A549 (cell line): ENCODE measurements around the gene ZNF438. TPM values are rescaled to one million over a fixed set of nuclear protein-coding genes. Genes with fewer than 3 reads are reported as not detected.

ENCODE experiments used
- ATAC-seq, 2 experiments: fragments of 200-7000 bp in 1 of 2; fragments of >200 bp in 1 of 2; cut with Nextera tagmentation in 1 of 2; cut with Tn5 transposase in 1 of 2; 3 replicates each; pipeline versions ENCODE4 v1.8.0 to v1.9.1; 2018 to 2020; ENCODE audit warnings: mild to moderate bottlenecking in 1 of 2, moderate library complexity in 1 of 2
- CTCF ChIA-PET: fragments of 300-600 bp; sonication (Branson Sonifier 250); formaldehyde crosslinking; extraction: SDS; loops from one replicate; lab custom pipeline; 2021; ENCODE audit warnings: antibody characterized with exemption, inconsistent platforms; lab: Yijun Ruan, JAX
- POLR2A ChIA-PET: fragments of 350-600 bp; formaldehyde crosslinking; extraction: SDS; loops from one replicate; lab custom pipeline; 2021; ENCODE audit warnings: antibody characterized with exemption, inconsistent platforms; lab: Yijun Ruan, JAX
- DNase-seq, 2 experiments: peaks; one replicate each; pipeline versions ENCODE4 v3.0.0 to v3.0.0-alpha.2; 2011 to 2016; ENCODE audit warnings: low read depth in 1 of 2, low spot score in 1 of 2
- FAIRE-seq: peaks from 2 replicates; lab custom pipeline; 2011; peaks lifted over from hg19 to GRCh38; lab: Jason Lieb, UNC
- H3K27ac ChIP-seq, 2 experiments: fragments of >200 bp; sonication (Bioruptor Twin); formaldehyde crosslinking; 3 replicates each; pipeline ENCODE4 v1.5.1; 2016 to 2017
- H3K4me1 ChIP-seq: fragments of >200 bp; sonication (Bioruptor Twin); formaldehyde crosslinking; 3 replicates; pipeline ENCODE4 v1.6.1; 2016
- H3K4me2 ChIP-seq: fragments of >200 bp; sonication (Bioruptor Twin); formaldehyde crosslinking; 3 replicates; pipeline ENCODE4 v1.6.1; 2016
- H3K4me3 ChIP-seq: fragments of >200 bp; sonication (Bioruptor Twin); formaldehyde crosslinking; 3 replicates; pipeline ENCODE4 v1.5.1; 2016
- H3K9me3 ChIP-seq: fragments of >200 bp; sonication (Bioruptor Twin); formaldehyde crosslinking; 3 replicates; pipeline ENCODE4 v1.6.1; 2016
- BHLHE40 ChIP-seq: IDR thresholded peaks from 2 replicates; pipeline ENCODE4 v1.6.1; 2012; ENCODE audit warnings: low read depth, low read length, inconsistent platforms
- CBX2 ChIP-seq: fragments of 200-600 bp; sonication (generic); IDR thresholded peaks from 2 replicates; pipeline ENCODE4 v1.6.1; 2016; ENCODE audit warnings: low read depth, mild to moderate bottlenecking, borderline replicate concordance
- CHD2 ChIP-seq: fragments of 150-350 bp; IDR thresholded peaks from 2 replicates; pipeline ENCODE4 v1.6.1; 2014; ENCODE audit warnings: low read length; ENCODE audit not compliant: partially characterized antibody
- CTCF ChIP-seq: fragments of >200 bp; sonication (Bioruptor Twin); formaldehyde crosslinking; IDR thresholded peaks from 3 replicates; pipeline ENCODE4 v1.5.1; 2016
- ELK1 ChIP-seq: fragments of 150-350 bp; IDR thresholded peaks from 2 replicates; pipeline ENCODE4 v1.6.1; 2014; ENCODE audit warnings: low read depth, mild to moderate bottlenecking, low read length
- FOSB ChIP-seq: fragments of 250-450 bp; sonication (Bioruptor Pico); IDR thresholded peaks from 2 replicates; pipeline ENCODE4 v1.5.0; 2020; ENCODE audit warnings: mild to moderate bottlenecking, moderate library complexity
- HES2 ChIP-seq: fragments of >200 bp; sonication (Bioruptor Twin); formaldehyde crosslinking; IDR thresholded peaks from 2 replicates; pipeline ENCODE4 v1.6.1; 2016
- HEYL ChIP-seq: fragments of 250-450 bp; sonication (Bioruptor Pico); IDR thresholded peaks from 2 replicates; pipeline ENCODE4 v1.8.0; 2021; ENCODE audit warnings: mild to moderate bottlenecking, moderate library complexity
- KDM1A ChIP-seq: fragments of 200-600 bp; sonication (generic); IDR thresholded peaks from 2 replicates; pipeline ENCODE4 v1.6.1; 2016; ENCODE audit warnings: low read depth, mild to moderate bottlenecking
- KDM5A ChIP-seq: fragments of 200-600 bp; sonication (generic); IDR thresholded peaks from 2 replicates; pipeline ENCODE4 v1.6.1; 2016; ENCODE audit warnings: antibody characterized with exemption, mild to moderate bottlenecking
- MAFK ChIP-seq: fragments of 450-650 bp; IDR thresholded peaks from 2 replicates; pipeline ENCODE4 v1.6.1; 2014; ENCODE audit not compliant: partially characterized antibody
- MAZ ChIP-seq: fragments of 150-350 bp; IDR thresholded peaks from 2 replicates; pipeline ENCODE4 v1.6.1; 2014; ENCODE audit warnings: antibody characterized with exemption, low read depth, low read length, borderline replicate concordance
- NFE2L2 ChIP-seq: fragments of 150-350 bp; conservative IDR thresholded peaks from 2 replicates; pipeline ENCODE4 v1.6.1; 2014; ENCODE audit warnings: low read length
- PHF8 ChIP-seq: fragments of 200-600 bp; sonication (generic); IDR thresholded peaks from 2 replicates; pipeline ENCODE4 v1.6.1; 2016; ENCODE audit warnings: low read depth, mild to moderate bottlenecking, antibody characterized with exemption, moderate library complexity, borderline replicate concordance
- POLR2AphosphoS2 ChIP-seq: conservative IDR thresholded peaks from 2 replicates; pipeline ENCODE4 v1.6.1; 2012; ENCODE audit warnings: low read length, improper control_type of control experiment, inconsistent platforms
- TFCP2L1 ChIP-seq: fragments of 250-450 bp; sonication (Bioruptor Pico); IDR thresholded peaks from 2 replicates; pipeline ENCODE4 v1.5.0; 2021; ENCODE audit warnings: mild to moderate bottlenecking
- TP53 ChIP-seq: fragments of 250-450 bp; sonication (Bioruptor Pico); IDR thresholded peaks from 2 replicates; pipeline ENCODE4 v1.5.0; 2021; ENCODE audit warnings: mild to moderate bottlenecking, moderate library complexity
- ZNF302 ChIP-seq: fragments of 250-450 bp; sonication (Bioruptor Pico); IDR thresholded peaks from 2 replicates; pipeline ENCODE4 v1.9.0; 2021; ENCODE audit warnings: inconsistent platforms, mild to moderate bottlenecking, moderate library complexity
- WGBS: methylation state at CpG from one replicate; pipeline ENCODE4 v1.1.6; 2017; ENCODE audit errors: missing lambda C conversion rate; 5-methylcytosine and 5-hydroxymethylcytosine counted together
- polyA plus RNA-seq, 4 experiments: library from polyadenylated mRNA; depleted of rRNA in 3 of 4; stranded (reverse); fragments of >200 nt; fragmentation: RNase III in 1 of 4; extraction: RNeasy Plus Mini Kit Qiagen cat#74134 plus additional on column Dnase treatment in 1 of 4; gene quantifications; 2 replicates in 3 of 4; 3 replicates in 1 of 4; pipeline ENCODE4 v1.2.3, GENCODE V29; 2011 to 2017
- TF ChIP-seq, protein P1 (sequence below): fragments of >200 bp; sonication (Bioruptor Twin); formaldehyde crosslinking; IDR thresholded peaks from 3 replicates; pipeline ENCODE4 v1.6.1; 2016
- TF ChIP-seq, protein P2 (sequence below): IDR thresholded peaks from 2 replicates; pipeline ENCODE4 v1.6.1; 2012; ENCODE audit warnings: low read depth, borderline replicate concordance

Gene ZNF438
- polyA plus RNA-seq, 2 of the 4 experiments (the other 2 are of a cell fraction) = 2.2 to 4.5 TPM

- POLR2A ChIA-PET = no interaction called here
- no peak overlapping the region for H3K4me3 ChIP-seq
- TF ChIP-seq MAZ (no peak), TP53 (CRISPR knock-in tag) (no peak), KDM5A (no peak), HES2 (no peak), CTCF (no peak), POLR2AphosphoS2 (no peak), KDM1A (no peak), NFE2L2 (no peak), CBX2 (no peak), TFCP2L1 (CRISPR knock-in tag) (no peak)
- FAIRE-seq (no peak), ATAC-seq (no peak), DNase-seq (no peak)
- 88% methylated on average over 3 of the region's 3 CpGs for WGBS
- H3K4me1 ChIP-seq = no peaks in the 10 kb centered on the region
- H3K27ac ChIP-seq = no peak overlapping the region
- H3K4me2 ChIP-seq = no peak overlapping the region
- CTCF ChIA-PET = no interaction called here
- H3K9me3 ChIP-seq = no peaks in the 10 kb centered on the region
Observed at GRCh38 chr10:30968711-30969110, 63.0 kb downstream of the ZNF438 start.

DNA sequence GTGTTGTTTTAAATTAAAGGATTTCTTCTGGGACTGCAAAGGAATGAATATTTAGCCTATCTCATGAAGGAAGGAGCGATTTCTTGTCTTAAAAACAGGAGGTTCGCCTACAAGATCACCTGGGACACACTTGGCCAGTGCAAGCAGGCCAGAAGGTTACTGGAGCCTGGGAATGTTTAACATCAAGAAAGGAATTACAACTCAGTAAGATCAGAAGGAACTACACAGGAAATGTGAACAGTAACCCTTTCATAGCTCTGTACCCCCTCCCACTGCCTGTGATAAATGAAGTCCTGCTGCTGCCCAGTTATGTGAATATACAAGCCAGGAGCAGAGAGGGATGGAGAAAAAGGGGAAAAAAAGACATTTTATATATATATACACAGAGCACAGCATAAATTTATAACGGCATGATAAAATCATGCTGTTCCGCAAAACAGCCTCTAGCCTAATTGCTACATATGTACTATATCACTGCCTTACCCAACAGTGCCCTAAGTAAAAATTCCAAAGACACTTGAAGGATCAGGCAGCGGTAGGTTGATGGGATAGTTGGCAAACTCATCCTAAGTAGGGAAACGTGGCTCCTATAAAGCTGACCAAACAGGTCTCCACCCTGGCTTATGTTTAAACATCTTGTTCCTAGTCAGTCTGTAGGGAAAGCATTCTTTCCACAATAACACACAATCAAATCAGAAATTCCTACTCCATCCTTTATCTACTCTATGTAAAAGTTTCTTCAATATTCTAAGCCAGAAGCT, 63.8 kb downstream of the ZNF438 start:
- POLR2A ChIA-PET = no interaction called here
- no peak for FAIRE-seq
- DNase-seq = no peak
- TF ChIP-seq HEYL (CRISPR knock-in tag) = no peak
- no peak for TF ChIP-seq ELK1
- TF ChIP-seq, protein P1, sequence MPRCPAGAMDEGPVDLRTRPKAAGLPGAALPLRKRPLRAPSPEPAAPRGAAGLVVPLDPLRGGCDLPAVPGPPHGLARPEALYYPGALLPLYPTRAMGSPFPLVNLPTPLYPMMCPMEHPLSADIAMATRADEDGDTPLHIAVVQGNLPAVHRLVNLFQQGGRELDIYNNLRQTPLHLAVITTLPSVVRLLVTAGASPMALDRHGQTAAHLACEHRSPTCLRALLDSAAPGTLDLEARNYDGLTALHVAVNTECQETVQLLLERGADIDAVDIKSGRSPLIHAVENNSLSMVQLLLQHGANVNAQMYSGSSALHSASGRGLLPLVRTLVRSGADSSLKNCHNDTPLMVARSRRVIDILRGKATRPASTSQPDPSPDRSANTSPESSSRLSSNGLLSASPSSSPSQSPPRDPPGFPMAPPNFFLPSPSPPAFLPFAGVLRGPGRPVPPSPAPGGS = no peak
- no peak for TF ChIP-seq BHLHE40
- no peak for TF ChIP-seq PHF8
- TF ChIP-seq ZNF302 (CRISPR knock-in tag) = no peak
- TF ChIP-seq, protein P2, sequence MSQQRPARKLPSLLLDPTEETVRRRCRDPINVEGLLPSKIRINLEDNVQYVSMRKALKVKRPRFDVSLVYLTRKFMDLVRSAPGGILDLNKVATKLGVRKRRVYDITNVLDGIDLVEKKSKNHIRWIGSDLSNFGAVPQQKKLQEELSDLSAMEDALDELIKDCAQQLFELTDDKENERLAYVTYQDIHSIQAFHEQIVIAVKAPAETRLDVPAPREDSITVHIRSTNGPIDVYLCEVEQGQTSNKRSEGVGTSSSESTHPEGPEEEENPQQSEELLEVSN = no peak
- no peak for TF ChIP-seq HES2
- TF ChIP-seq MAFK = no peak
- no peak for TF ChIP-seq KDM1A
- no peak for TF ChIP-seq CHD2
- no peak for TF ChIP-seq FOSB (CRISPR knock-in tag)
- TF ChIP-seq, all 56 proteins: peak for 0
- Histone ChIP-seq H3K4me3 (no peak overlapping the region), H3K4me2 (no peak overlapping the region), H3K4me1 (no peaks in the 10 kb centered on the region), H3K9me3 (no peaks in the 10 kb centered on the region), H3K27ac (no peak overlapping the region)
- ATAC-seq = no peak
- CTCF ChIA-PET = interaction anchor here (0.6 kb wide), 1 partner anchor 180 kb away, joined by 3 read pairs; no protein-coding TSS in a partner anchor
- 66% methylated on average over 6 of the region's 6 CpGs for WGBS
